Fibroblast of mammary gland (primary cell): ENCODE measurements around the gene LMO4.

Source experiments
- DNase-seq: peaks from one replicate; pipeline ENCODE4 v3.0.0-alpha.2; 2010; ENCODE audit warnings: low read depth
- H3K4me3 ChIP-seq: 2 replicates; pipeline ENCODE4 v1.5.1; 2011; ENCODE audit warnings: low read depth, mild to moderate bottlenecking, low read length, moderate library complexity; ENCODE audit not compliant: control insufficient read depth
- CTCF ChIP-seq: conservative IDR thresholded peaks from 2 replicates; pipeline ENCODE4 v1.5.1; 2011; ENCODE audit warnings: low read depth, low read length, inconsistent platforms; ENCODE audit not compliant: control insufficient read depth, insufficient read depth

LMO4 gene

GRCh38 chr1:87325982-87326738, 2.5 kb upstream of the LMO4 start:
- DNase-seq: peak; percentile 65
- no peak overlapping the region for H3K4me3 ChIP-seq
- peak; percentile 76 for TF ChIP-seq CTCF

DNA sequence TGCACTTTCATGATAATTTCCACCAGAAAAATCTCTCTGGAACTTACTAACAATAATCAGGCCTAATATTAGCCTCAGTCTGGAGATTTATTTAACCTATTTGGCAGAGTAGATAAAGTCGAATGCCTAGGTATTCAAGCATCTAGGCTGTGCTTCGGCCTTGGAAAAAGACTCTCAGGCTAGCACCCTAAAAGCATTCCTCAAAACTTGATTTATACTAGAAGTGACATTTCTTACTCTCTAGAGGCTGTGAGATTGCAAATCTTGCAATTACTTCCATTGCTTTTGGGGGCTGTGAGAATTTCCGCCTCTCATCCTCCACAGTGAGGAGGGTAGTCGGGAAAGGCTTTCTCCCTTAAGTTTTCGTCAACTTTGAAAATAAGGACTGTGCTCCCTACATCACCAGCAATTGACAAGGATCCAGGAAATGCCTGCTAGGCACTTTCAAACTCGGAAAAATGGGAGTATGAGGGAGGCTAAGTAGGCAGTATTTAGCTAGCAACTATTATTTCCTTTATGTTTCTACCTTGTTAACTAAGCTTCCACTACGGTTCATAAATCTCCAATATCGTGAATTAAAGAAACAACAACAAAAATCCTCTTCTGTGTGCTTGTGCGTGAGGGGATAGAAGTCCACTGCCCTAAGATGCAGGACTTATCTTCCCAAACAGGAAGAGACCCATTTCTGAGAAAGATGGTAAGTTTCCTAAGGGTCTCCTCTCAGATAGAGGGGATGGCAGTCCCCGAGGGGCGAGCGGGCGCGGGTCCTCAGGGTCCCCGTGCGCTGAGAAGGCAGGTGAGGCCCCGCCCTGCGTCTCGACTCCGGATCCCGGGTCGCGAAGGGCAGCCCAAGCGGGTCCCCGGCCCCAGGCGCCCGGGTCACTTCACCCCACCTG, 1.1 kb upstream of the LMO4 start:
- DNase-seq: peak; percentile 18
- no peak for TF ChIP-seq CTCF
- H3K4me3 ChIP-seq: peak overlapping the region; percentile 79

DNA sequence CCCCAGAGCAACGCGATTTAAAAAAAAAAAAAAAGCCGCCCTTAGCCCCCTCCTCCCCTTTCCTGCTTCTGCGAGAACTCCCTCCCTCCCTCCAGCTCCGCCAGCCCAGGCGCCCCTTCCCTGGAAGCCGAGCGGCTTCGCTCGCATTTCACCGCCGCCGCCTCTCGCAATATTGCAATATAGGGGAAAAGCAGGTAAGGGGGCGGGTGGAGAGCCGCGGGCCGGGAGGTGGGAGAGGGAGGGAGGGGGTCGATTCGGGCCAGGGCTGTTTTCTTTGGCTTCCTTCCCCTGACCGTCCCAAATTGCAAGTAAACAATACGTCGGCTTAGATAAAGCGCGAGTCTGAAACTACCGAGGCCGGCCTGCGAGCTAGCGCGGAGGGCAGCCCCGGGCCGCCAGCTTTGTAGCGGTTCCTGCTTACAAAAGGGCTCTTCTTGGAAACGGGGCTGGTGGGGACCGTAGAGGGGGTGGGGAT, 408 bp downstream of the LMO4 start:
- DNase-seq: peak; percentile 51
- TF ChIP-seq CTCF: no peak

GRCh38 chr1:87329526-87330056, 911 bp downstream of the LMO4 start:
- peak; percentile 35 for DNase-seq
- peak overlapping the region; percentile 86 for H3K4me3 ChIP-seq
- no peak for TF ChIP-seq CTCF

More for the DNA sequence above, 408 bp downstream of the LMO4 start:
- peak overlapping the region; percentile 86 for H3K4me3 ChIP-seq

DNA sequence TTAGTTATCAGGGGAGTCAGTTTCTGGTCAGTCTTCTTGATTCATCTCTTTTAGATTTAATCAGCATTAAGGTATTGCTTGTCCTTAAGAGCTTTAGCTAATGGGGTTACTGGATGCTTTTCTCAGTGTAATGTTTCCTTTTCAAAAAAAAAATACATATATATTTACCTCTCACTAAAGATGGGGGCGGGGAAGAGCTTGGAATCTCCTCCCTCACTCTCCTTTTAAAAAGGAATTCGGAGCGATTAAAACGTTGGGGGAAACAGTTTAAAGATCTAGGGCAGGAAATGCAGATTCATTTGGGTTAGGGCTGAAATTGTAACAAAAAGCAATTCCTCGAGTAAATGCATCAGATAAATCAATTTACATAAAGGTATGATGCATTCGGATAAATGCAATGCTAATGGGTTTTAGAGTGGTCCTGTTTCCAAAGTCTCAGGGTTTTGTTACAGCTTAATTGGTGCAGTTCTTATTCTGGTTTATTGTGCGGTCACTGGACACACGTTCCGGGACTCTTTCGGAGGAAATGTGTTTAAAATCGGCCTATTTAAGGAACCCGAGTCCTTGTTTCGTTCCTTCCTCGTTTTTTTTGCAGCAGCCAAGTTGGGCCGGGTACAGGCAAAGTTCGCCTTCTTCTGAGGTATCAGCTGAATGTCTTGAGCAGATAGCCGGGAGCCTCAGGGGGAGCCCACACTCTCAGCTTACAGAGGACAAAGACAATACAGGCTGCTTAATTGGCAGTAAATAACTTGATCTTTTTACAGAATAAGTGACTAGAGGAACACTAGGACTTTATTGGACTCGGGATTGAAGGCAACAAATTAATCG, 1.6 kb downstream of the LMO4 start:
- peak overlapping the region; percentile 86 for H3K4me3 ChIP-seq
- no peak for TF ChIP-seq CTCF
- DNase-seq: peak; percentile 30

DNA sequence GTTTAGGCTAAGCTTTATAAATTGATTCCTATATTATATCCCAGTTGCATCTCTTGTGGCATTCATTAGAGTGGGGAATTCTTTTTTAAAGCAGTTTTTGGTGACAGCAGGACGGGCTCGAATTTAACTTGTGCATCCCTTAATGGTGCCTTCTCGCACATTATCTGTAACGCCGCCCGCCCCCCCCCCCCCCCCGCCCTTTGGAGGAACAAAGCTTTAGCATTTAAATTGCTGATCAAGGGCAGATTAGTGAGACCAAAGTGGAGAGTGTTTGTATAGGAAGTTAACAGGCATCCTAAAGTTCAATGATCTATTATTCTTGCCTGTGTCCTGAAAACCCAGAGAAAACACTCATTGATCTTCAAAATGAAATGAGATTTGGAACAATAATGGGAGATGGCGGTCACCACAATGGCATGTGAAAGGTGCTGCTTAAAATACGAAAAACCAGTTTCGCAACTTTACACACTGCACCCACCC, 2.2 kb downstream of the LMO4 start:
- no peak for TF ChIP-seq CTCF
- DNase-seq: no peak
- peak overlapping the region; percentile 86 for H3K4me3 ChIP-seq
